ENCODE data around the gene ZNHIT3.
A peak's percentile ranks its signal among the peaks of the same experiment; 100 is the strongest.
"Not testable (repeated sequence)": the region's sequence is repeated elsewhere in the genome, so short reads cannot be mapped to it uniquely, and the experiment has no call there.

Gene ZNHIT3

GRCh38 chr17:36486204-36487194 is at the start of gene ZNHIT3:
Gene ZNHIT3 (plus strand): TSS chr17:36486681. CDS start chr17:36486700, 19 bp downstream.
- peak within 1 kb of the TSS; percentile 79 for H3K4me3 ChIP-seq (ENCODE audit: low read depth, low read length)
- DNase-seq (ENCODE audit: low read depth), result peak; percentile 95
- TF ChIP-seq, protein P1, sequence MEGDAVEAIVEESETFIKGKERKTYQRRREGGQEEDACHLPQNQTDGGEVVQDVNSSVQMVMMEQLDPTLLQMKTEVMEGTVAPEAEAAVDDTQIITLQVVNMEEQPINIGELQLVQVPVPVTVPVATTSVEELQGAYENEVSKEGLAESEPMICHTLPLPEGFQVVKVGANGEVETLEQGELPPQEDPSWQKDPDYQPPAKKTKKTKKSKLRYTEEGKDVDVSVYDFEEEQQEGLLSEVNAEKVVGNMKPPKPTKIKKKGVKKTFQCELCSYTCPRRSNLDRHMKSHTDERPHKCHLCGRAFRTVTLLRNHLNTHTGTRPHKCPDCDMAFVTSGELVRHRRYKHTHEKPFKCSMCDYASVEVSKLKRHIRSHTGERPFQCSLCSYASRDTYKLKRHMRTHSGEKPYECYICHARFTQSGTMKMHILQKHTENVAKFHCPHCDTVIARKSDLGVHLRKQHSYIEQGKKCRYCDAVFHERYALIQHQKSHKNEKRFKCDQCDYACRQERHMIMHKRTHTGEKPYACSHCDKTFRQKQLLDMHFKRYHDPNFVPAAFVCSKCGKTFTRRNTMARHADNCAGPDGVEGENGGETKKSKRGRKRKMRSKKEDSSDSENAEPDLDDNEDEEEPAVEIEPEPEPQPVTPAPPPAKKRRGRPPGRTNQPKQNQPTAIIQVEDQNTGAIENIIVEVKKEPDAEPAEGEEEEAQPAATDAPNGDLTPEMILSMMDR (IDR thresholded peaks at IDR 0.05; ENCODE audit: insufficient read depth, low read depth, low read length, missing control alignments), result no peak

- not testable (repeated sequence) for H3K4me3 ChIP-seq (ENCODE audit: low read depth, low read length); DNase-seq (ENCODE audit: low read depth)
These were observed 44.7 kb upstream of the ZNHIT3 start for GRCh38 chr17:36441792-36442191.

DNA sequence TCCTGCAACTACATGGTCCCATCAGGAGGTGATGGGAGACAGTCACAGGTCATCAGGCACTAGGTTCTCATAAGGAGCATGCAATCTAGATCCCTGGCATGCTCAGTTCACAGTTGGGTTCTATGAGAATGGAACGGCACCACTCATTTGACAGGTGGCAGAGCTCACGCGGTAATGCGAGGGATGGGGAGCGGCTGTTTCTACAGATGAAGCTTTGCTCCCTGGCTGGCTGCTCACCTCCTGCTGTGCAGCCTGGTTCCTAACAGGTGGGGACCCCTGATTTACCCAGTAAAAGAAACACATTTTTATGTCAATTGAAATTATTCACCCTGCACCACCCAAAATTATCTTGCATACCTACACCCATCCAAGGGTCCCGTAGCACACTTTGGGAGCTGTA is 42.7 kb upstream of the ZNHIT3 start:
- DNase-seq (ENCODE audit: low read depth), result no peak
- H3K4me3 ChIP-seq (ENCODE audit: low read depth, low read length), result no peak overlapping the region
- TF ChIP-seq, protein P1 (IDR thresholded peaks at IDR 0.05; ENCODE audit: insufficient read depth, low read depth, low read length, missing control alignments), result no peak

DNA sequence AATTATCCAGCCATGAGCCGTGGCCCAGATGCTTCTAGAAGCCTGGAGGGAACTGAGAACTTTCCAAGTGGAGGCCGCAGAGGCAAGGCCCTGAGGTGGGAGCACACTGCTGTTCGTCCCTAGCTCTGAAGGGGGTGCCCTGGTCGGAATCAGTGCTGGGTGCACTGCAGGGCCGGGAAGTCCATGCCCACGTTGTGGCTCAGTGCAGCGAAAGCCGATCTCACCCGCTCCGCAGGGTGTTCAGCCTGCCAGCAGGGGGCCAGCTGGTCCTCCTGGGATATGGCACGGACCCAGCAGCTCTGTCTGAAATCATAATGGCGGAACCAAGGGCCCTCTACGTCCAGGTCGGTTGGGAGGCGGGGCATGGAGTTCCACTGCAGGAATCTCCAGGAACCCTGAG is 36.5 kb upstream of the ZNHIT3 start:
- H3K4me3 ChIP-seq (ENCODE audit: low read depth, low read length); DNase-seq (ENCODE audit: low read depth): not testable (repeated sequence)

GRCh38 chr17:36452888-36453287 is 33.6 kb upstream of the ZNHIT3 start:
- not testable (repeated sequence) for DNase-seq (ENCODE audit: low read depth); H3K4me3 ChIP-seq (ENCODE audit: low read depth, low read length)

DNA sequence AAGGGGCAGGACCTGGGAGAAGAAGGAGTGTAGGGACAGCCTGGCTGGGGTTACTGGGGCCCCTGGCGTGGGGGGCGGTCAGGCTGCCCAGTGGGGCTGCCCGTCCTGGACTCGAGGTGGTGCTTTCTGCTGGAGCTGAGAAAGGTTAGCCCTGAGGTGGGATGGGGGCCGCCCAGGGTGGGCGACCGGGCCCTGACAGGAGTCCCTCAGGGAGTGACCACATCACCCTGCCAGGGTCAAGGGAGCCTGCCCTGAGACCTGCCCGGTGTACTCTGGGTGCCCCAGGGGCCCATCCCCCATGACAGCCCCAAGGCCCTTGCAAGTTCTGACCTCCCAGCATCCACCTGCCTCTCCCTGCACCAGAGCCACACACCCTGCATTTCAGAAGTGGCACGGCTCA is 28.8 kb upstream of the ZNHIT3 start:
- not testable (repeated sequence) for DNase-seq (ENCODE audit: low read depth); H3K4me3 ChIP-seq (ENCODE audit: low read depth, low read length)

DNA sequence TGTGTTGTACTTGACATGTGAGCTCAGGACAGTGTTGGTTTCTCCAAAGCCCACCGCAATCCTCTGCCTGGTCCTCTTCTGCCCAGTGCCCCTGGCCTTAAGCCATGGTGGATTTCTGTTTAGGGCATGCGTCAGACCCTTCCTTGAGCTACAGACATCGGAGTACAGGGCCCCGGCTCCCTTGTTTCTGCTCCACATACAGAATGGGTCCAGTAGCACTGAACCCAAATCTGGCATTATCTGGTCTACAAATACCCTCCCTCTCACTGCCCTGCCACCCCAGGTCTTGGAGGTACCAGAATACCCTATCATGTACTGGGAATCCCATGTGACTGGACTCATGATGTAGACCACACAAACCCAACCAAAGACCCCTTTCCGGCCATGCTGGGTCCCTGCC is 27.4 kb upstream of the ZNHIT3 start:
- no peak overlapping the region for H3K4me3 ChIP-seq (ENCODE audit: low read depth, low read length)
- DNase-seq (ENCODE audit: low read depth), result no peak
- TF ChIP-seq, protein P1 (IDR thresholded peaks at IDR 0.05; ENCODE audit: insufficient read depth, low read depth, low read length, missing control alignments), result no peak

DNA sequence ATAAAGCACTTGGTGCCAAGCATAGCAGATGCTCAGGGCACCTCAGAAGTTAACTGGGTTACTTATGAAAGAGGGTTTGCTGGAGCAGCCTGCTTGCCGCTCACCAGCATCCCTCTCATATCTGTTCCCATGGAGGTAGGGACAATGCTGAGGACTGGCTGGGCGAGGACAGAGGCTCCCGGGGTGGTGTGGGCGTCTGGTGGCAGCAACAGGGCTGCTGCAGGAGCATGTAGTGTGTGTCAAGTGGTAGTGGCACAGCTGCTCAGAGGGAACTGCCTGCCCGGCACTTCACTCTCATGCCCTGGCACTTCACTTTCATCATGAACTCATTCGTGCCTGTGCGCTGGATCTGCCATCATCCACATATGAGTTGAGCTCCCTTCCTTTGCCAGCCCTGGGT is 26.9 kb upstream of the ZNHIT3 start:
- TF ChIP-seq, protein P1 (IDR thresholded peaks at IDR 0.05; ENCODE audit: insufficient read depth, low read depth, low read length, missing control alignments), result no peak
- DNase-seq (ENCODE audit: low read depth), result no peak
- H3K4me3 ChIP-seq (ENCODE audit: low read depth, low read length), result no peak overlapping the region

- no peak overlapping the region for H3K4me3 ChIP-seq (ENCODE audit: low read depth, low read length)
- no peak for DNase-seq (ENCODE audit: low read depth)
- TF ChIP-seq, protein P1 (IDR thresholded peaks at IDR 0.05; ENCODE audit: insufficient read depth, low read depth, low read length, missing control alignments), result no peak
These were observed 26.1 kb upstream of the ZNHIT3 start for GRCh38 chr17:36460265-36460937.

Data from GM12865 (cell line).